Measurements from ENCODE around the gene DSE. TPM values are rescaled to one million over a fixed set of nuclear protein-coding genes. Genes with fewer than 3 reads are reported as not detected.

The DSE gene
- total RNA-seq, 1 experiment from 2014 or later, result 9.8 TPM

DNA sequence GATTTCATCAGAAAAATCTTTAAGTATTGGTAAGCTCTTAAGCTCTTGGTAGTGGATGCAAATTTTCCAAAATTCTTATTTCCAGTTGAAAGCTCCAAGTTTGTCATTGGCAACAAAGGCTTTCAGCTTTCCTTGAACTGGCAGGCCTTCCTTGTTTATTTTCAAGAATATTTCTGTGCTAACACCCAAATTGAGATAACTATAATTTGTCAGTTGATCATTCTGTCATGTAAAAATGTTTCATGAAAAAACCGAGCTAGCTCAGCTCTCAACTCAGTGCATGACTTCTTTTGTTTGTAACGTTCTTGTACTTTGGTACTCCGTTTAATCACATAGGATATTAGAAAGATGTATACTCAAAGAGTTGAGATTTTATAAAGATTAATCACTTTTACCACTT lies 51.5 kb downstream of the DSE start:
- POLR2A ChIA-PET (ENCODE audit: unreplicated experiment), result no interaction called here
- no peaks in the 10 kb centered on the region for H4K20me1 ChIP-seq (ENCODE audit: low read length)
- H3K4me1 ChIP-seq (ENCODE audit: insufficient read depth, low read length), result peaks cover 3% of the 10 kb centered on the region; the same call in 1 of the 2 replicates
- no peaks in the 10 kb centered on the region for H3F3A ChIP-seq (ENCODE audit: low read length, unreplicated experiment)
- H3K4me3 ChIP-seq (ENCODE audit: low read length), result no peak overlapping the region
- no peaks in the 10 kb centered on the region for H3K79me2 ChIP-seq (ENCODE audit: low read length)
- TF ChIP-seq EZH2phosphoT487 (IDR thresholded peaks at IDR 0.05; ENCODE audit: borderline replicate concordance, low read length) (no peak), EZH2 (IDR thresholded peaks at IDR 0.05; ENCODE audit: low read length, unreplicated experiment) (no peak)
- TF ChIP-seq, protein P1, sequence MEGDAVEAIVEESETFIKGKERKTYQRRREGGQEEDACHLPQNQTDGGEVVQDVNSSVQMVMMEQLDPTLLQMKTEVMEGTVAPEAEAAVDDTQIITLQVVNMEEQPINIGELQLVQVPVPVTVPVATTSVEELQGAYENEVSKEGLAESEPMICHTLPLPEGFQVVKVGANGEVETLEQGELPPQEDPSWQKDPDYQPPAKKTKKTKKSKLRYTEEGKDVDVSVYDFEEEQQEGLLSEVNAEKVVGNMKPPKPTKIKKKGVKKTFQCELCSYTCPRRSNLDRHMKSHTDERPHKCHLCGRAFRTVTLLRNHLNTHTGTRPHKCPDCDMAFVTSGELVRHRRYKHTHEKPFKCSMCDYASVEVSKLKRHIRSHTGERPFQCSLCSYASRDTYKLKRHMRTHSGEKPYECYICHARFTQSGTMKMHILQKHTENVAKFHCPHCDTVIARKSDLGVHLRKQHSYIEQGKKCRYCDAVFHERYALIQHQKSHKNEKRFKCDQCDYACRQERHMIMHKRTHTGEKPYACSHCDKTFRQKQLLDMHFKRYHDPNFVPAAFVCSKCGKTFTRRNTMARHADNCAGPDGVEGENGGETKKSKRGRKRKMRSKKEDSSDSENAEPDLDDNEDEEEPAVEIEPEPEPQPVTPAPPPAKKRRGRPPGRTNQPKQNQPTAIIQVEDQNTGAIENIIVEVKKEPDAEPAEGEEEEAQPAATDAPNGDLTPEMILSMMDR (conservative IDR thresholded peaks at IDR 0.05; ENCODE audit: low read depth, low read length), result no peak
- H3K9me3 ChIP-seq (ENCODE audit: low read length), result no peaks in the 10 kb centered on the region
- no peak overlapping the region for H3K27ac ChIP-seq (ENCODE audit: low read length)
- no peak overlapping the region for H2AFZ ChIP-seq (ENCODE audit: low read length)
- ATAC-seq (no peak), DNase-seq (no peak)
- no peaks in the 10 kb centered on the region for H3K27me3 ChIP-seq (ENCODE audit: low read length)
- CTCF ChIA-PET, result no interaction called here
- no peaks in the 10 kb centered on the region for H3K36me3 ChIP-seq (ENCODE audit: low read depth, low read length)
- intact Hi-C loops (cut with micrococcal nuclease), result no loop called here
- no peaks in the 10 kb centered on the region for H3K9me2 ChIP-seq (replicated peaks; ENCODE audit: low read length)
- no TSS peak for BruUV-seq (replicated peaks)
- no peak overlapping the region for H3K4me2 ChIP-seq (ENCODE audit: low read length)
- H3K9ac ChIP-seq (ENCODE audit: low read length), result no peak overlapping the region

DNA sequence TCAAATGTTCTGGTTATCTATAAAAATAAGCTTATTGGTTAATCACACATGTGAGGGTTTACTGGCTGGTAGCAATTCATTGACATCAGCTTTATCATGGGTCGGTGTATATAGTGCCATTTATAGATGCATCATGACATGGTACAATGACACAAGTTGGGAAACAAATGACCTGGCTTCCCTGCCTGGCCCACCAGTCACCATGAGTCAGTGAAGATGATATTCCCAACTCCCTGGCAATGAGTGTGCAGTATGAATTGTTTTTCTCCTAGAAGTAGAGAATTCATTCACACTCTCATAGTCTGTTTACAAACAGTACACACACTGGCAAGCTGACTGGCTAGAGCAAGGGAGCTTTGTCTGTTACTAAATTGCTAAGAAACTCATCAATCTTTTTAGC lies 53.3 kb downstream of the DSE start:
- Histone ChIP-seq H3K27me3 (ENCODE audit: low read length) (no peaks in the 10 kb centered on the region), H3K4me3 (ENCODE audit: low read length) (no peak overlapping the region), H2AFZ (ENCODE audit: low read length) (no peak overlapping the region), H3K9me2 (replicated peaks; ENCODE audit: low read length) (no peaks in the 10 kb centered on the region), H3K27ac (ENCODE audit: low read length) (no peak overlapping the region), H3K9ac (ENCODE audit: low read length) (no peak overlapping the region), H3K79me2 (ENCODE audit: low read length) (no peaks in the 10 kb centered on the region), H3K9me3 (ENCODE audit: low read length) (no peaks in the 10 kb centered on the region), H3K4me2 (ENCODE audit: low read length) (no peak overlapping the region), H4K20me1 (ENCODE audit: low read length) (no peaks in the 10 kb centered on the region), H3F3A (ENCODE audit: low read length, unreplicated experiment) (no peaks in the 10 kb centered on the region), H3K4me1 (ENCODE audit: insufficient read depth, low read length) (peaks cover 3% of the 10 kb centered on the region; the same call in 1 of the 2 replicates), H3K36me3 (ENCODE audit: low read depth, low read length) (no peaks in the 10 kb centered on the region)
- CTCF ChIA-PET, result no interaction called here
- POLR2A ChIA-PET (ENCODE audit: unreplicated experiment), result no interaction called here
- DNase-seq (peak; percentile 58), ATAC-seq (no peak)
- TF ChIP-seq, protein P1 (conservative IDR thresholded peaks at IDR 0.05; ENCODE audit: low read depth, low read length), result no peak
- TF ChIP-seq EZH2 (IDR thresholded peaks at IDR 0.05; ENCODE audit: low read length, unreplicated experiment), result no peak
- no peak for TF ChIP-seq EZH2phosphoT487 (IDR thresholded peaks at IDR 0.05; ENCODE audit: borderline replicate concordance, low read length)
- BruUV-seq (replicated peaks), result no TSS peak
- intact Hi-C loops (cut with micrococcal nuclease), result no loop called here

DNA sequence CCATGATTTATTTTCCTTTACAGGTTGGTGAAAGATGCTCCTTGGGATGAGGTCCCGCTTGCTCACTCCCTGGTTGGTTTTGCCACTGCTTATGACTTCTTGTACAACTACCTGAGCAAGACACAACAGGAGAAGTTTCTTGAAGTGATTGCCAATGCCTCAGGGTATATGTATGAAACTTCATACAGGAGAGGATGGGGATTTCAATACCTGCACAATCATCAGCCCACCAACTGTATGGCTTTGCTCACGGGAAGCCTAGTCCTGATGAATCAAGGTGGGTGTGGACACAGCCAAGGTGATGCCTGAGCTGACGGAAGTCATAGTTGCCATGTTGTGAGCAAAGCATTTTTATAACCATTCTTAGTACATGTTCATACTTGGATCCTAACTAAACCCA lies 55.8 kb downstream of the DSE start:
- intact Hi-C loops (cut with micrococcal nuclease), result no loop called here
- ChIA-PET CTCF (no interaction called here), POLR2A (ENCODE audit: unreplicated experiment) (no interaction called here)
- no peak overlapping the region for H3K9ac ChIP-seq (ENCODE audit: low read length)
- no peaks in the 10 kb centered on the region for H3K9me3 ChIP-seq (ENCODE audit: low read length)
- no peaks in the 10 kb centered on the region for H4K20me1 ChIP-seq (ENCODE audit: low read length)
- no TSS peak for BruUV-seq (replicated peaks)
- DNase-seq, result no peak
- no peaks in the 10 kb centered on the region; the same call in 1 of the 2 replicates for H3K4me1 ChIP-seq (ENCODE audit: insufficient read depth, low read length)
- H3K36me3 ChIP-seq (ENCODE audit: low read depth, low read length), result no peaks in the 10 kb centered on the region
- no peak for ATAC-seq
- TF ChIP-seq EZH2 (IDR thresholded peaks at IDR 0.05; ENCODE audit: low read length, unreplicated experiment), result no peak
- TF ChIP-seq, protein P1 (conservative IDR thresholded peaks at IDR 0.05; ENCODE audit: low read depth, low read length), result no peak
- no peak for TF ChIP-seq EZH2phosphoT487 (IDR thresholded peaks at IDR 0.05; ENCODE audit: borderline replicate concordance, low read length)
- no peaks in the 10 kb centered on the region for H3K27me3 ChIP-seq (ENCODE audit: low read length)
- no peak overlapping the region for H2AFZ ChIP-seq (ENCODE audit: low read length)
- H3K9me2 ChIP-seq (replicated peaks; ENCODE audit: low read length), result no peaks in the 10 kb centered on the region
- no peak overlapping the region for H3K27ac ChIP-seq (ENCODE audit: low read length)
- H3F3A ChIP-seq (ENCODE audit: low read length, unreplicated experiment), result no peaks in the 10 kb centered on the region
- H3K79me2 ChIP-seq (ENCODE audit: low read length), result no peaks in the 10 kb centered on the region
- H3K4me2 ChIP-seq (ENCODE audit: low read length), result no peak overlapping the region
- H3K4me3 ChIP-seq (ENCODE audit: low read length), result no peak overlapping the region

Data from PC-3 (cell line).